Neural progenitor cell (in vitro differentiated cells): ENCODE results near the gene SLC4A2. TPM values are rescaled to one million over a fixed set of nuclear protein-coding genes. Genes with fewer than 3 reads are reported as not detected.
A peak's percentile ranks its signal among the peaks of the same experiment; 100 is the strongest.

ENCODE experiments used
- DNase-seq: peaks from one replicate; pipeline ENCODE4 v3.0.0-alpha.2; 2016; ENCODE audit warnings: low spot score
- H2AFZ ChIP-seq: fragments of 200-600 bp; sonication (generic); replicated peaks from 2 replicates; pipeline ENCODE4 v1.6.1; 2016; ENCODE audit warnings: antibody characterized with exemption
- H3F3A ChIP-seq: fragments of 200-600 bp; sonication (generic); 2 replicates; pipeline ENCODE4 v1.6.1; 2016; ENCODE audit warnings: antibody characterized with exemption, low read depth
- H3K27ac ChIP-seq: fragments of 200-600 bp; sonication (generic); 2 replicates; pipeline ENCODE4 v1.5.1; 2016; ENCODE audit warnings: mild to moderate bottlenecking
- H3K27me3 ChIP-seq: fragments of 200-600 bp; sonication (generic); 2 replicates; pipeline ENCODE4 v1.6.1; 2016; ENCODE audit warnings: mild to moderate bottlenecking, moderate library complexity
- H3K36me3 ChIP-seq: fragments of 200-600 bp; sonication (generic); 2 replicates; pipeline ENCODE4 v1.5.1; 2016
- H3K4me1 ChIP-seq: fragments of 200-600 bp; sonication (generic); 2 replicates; pipeline ENCODE4 v1.6.1; 2016; ENCODE audit warnings: mixed run types
- H3K4me2 ChIP-seq: fragments of 200-600 bp; sonication (generic); 2 replicates; pipeline ENCODE4 v1.6.1; 2016
- H3K4me3 ChIP-seq: fragments of 200-600 bp; sonication (generic); 2 replicates; pipeline ENCODE4 v1.5.1; 2016
- H3K79me2 ChIP-seq: fragments of 200-600 bp; sonication (generic); 2 replicates; pipeline ENCODE4 v1.6.1; 2016; ENCODE audit warnings: low read depth
- H3K9ac ChIP-seq: fragments of 200-600 bp; sonication (generic); 2 replicates; pipeline ENCODE4 v1.6.1; 2016
- H3K9me3 ChIP-seq: fragments of 200-600 bp; sonication (generic); 2 replicates; pipeline ENCODE4 v1.5.1; 2016; ENCODE audit warnings: low read depth
- H4K20me1 ChIP-seq: fragments of 200-600 bp; sonication (generic); 2 replicates; pipeline ENCODE4 v1.6.1; 2016; ENCODE audit warnings: low read depth
- H3K27ac Mint-ChIP-seq: 3 replicates; pipeline ENCODE4 v1.8.0; 2021; ENCODE audit warnings: mixed read lengths
- H3K27me3 Mint-ChIP-seq: 2 replicates; pipeline ENCODE4 v1.8.0; 2022; ENCODE audit warnings: low read depth, mild to moderate bottlenecking, inconsistent platforms, moderate library complexity, mixed read lengths; ENCODE audit not compliant: insufficient read depth
- H3K36me3 Mint-ChIP-seq: 3 replicates; pipeline ENCODE4 v1.8.0; 2021; ENCODE audit warnings: mixed read lengths
- H3K4me1 Mint-ChIP-seq: 3 replicates; pipeline ENCODE4 v1.8.0; 2021; ENCODE audit warnings: mixed read lengths
- H3K4me3 Mint-ChIP-seq: 3 replicates; pipeline ENCODE4 v1.8.0; 2021; ENCODE audit warnings: mild to moderate bottlenecking, moderate library complexity, mixed read lengths
- H3K9me3 Mint-ChIP-seq: 3 replicates; pipeline ENCODE4 v1.8.0; 2020; ENCODE audit warnings: mixed read lengths
- EZH2 ChIP-seq: fragments of 200-600 bp; sonication (generic); IDR thresholded peaks from 2 replicates; pipeline ENCODE4 v1.6.1; 2017; ENCODE audit warnings: antibody characterized with exemption, mild to moderate bottlenecking, moderate library complexity
- EZH2phosphoT487 ChIP-seq: fragments of 200-600 bp; sonication (generic); IDR thresholded peaks from 2 replicates; pipeline ENCODE4 v1.6.1; 2017; ENCODE audit warnings: antibody characterized with exemption
- total RNA-seq: library from RNA; depleted of rRNA; stranded (reverse); fragments of >200 nt; gene quantifications from 2 replicates; pipeline ENCODE4 v1.2.3, GENCODE V29; 2015; ENCODE audit warnings: low replicate concordance
- TF ChIP-seq, protein P1 (sequence below): fragments of 200-600 bp; sonication (generic); IDR thresholded peaks from 2 replicates; pipeline ENCODE4 v1.5.1; 2017; ENCODE audit warnings: antibody characterized with exemption, mild to moderate bottlenecking

SLC4A2 gene
- total RNA-seq, 1 donor from 2014 or later: 26.1 TPM

- H3K9me3 Mint-ChIP-seq: no peaks in the 10 kb centered on the region
- Histone ChIP-seq H3K9me3 (no peaks in the 10 kb centered on the region), H3K79me2 (peaks cover 2% of the 10 kb centered on the region), H3K36me3 (no peaks in the 10 kb centered on the region), H3K4me1 (peaks cover 13% of the 10 kb centered on the region), H2AFZ (peak within 1 kb of the TSS; percentile 94), H3K9ac (no peak within 1 kb of the TSS), H3F3A (peaks cover 17% of the 10 kb centered on the region), H3K4me2 (peak within 1 kb of the TSS; percentile 85), H3K27me3 (peaks cover 24% of the 10 kb centered on the region), H3K27ac (no peak within 1 kb of the TSS), H3K4me3 (peak within 1 kb of the TSS; percentile 83), H4K20me1 (no peaks in the 10 kb centered on the region)
- TF ChIP-seq, protein P1, sequence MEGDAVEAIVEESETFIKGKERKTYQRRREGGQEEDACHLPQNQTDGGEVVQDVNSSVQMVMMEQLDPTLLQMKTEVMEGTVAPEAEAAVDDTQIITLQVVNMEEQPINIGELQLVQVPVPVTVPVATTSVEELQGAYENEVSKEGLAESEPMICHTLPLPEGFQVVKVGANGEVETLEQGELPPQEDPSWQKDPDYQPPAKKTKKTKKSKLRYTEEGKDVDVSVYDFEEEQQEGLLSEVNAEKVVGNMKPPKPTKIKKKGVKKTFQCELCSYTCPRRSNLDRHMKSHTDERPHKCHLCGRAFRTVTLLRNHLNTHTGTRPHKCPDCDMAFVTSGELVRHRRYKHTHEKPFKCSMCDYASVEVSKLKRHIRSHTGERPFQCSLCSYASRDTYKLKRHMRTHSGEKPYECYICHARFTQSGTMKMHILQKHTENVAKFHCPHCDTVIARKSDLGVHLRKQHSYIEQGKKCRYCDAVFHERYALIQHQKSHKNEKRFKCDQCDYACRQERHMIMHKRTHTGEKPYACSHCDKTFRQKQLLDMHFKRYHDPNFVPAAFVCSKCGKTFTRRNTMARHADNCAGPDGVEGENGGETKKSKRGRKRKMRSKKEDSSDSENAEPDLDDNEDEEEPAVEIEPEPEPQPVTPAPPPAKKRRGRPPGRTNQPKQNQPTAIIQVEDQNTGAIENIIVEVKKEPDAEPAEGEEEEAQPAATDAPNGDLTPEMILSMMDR: peak; percentile 53
- TF ChIP-seq EZH2phosphoT487: no peak
- TF ChIP-seq EZH2: no peak
- peaks cover 4% of the 10 kb centered on the region for H3K36me3 Mint-ChIP-seq
- H3K4me1 Mint-ChIP-seq: peaks cover 40% of the 10 kb centered on the region
- H3K4me3 Mint-ChIP-seq: peak within 1 kb of the TSS; percentile 90
- H3K27ac Mint-ChIP-seq: peak within 1 kb of the TSS; percentile 81
- peak; percentile 98 for DNase-seq
- peaks cover 11% of the 10 kb centered on the region for H3K27me3 Mint-ChIP-seq
Measured at GRCh38 chr7:151028131-151028947, 31.1 kb upstream of the SLC4A2 start, which contains the start of gene ABCB8. Gene ABCB8, plus strand, starts transcription at chr7:151028450. Its CDS starts 66 bp downstream, at chr7:151028516.

GRCh38 chr7:151028948-151029501 lies 30.4 kb upstream of the SLC4A2 start:
- peaks cover 13% of the 10 kb centered on the region for H3K4me1 ChIP-seq
- Mint-ChIP-seq H3K36me3 (peaks cover 4% of the 10 kb centered on the region), H3K4me1 (peaks cover 40% of the 10 kb centered on the region), H3K9me3 (no peaks in the 10 kb centered on the region), H3K4me3 (peak overlapping the region; percentile 90), H3K27me3 (peaks cover 11% of the 10 kb centered on the region), H3K27ac (peak overlapping the region; percentile 81)
- peaks cover 2% of the 10 kb centered on the region for H3K79me2 ChIP-seq
- H3F3A ChIP-seq: peaks cover 17% of the 10 kb centered on the region
- no peak overlapping the region for H3K27ac ChIP-seq
- H3K9ac ChIP-seq: no peak overlapping the region
- peak overlapping the region; percentile 83 for H3K4me3 ChIP-seq
- H3K4me2 ChIP-seq: peak overlapping the region; percentile 78
- no peaks in the 10 kb centered on the region for H4K20me1 ChIP-seq
- no peaks in the 10 kb centered on the region for H3K36me3 ChIP-seq
- H3K9me3 ChIP-seq: no peaks in the 10 kb centered on the region
- DNase-seq: no peak
- peaks cover 24% of the 10 kb centered on the region for H3K27me3 ChIP-seq
- TF ChIP-seq, protein P1: no peak
- no peak for TF ChIP-seq EZH2
- TF ChIP-seq EZH2phosphoT487: no peak
- H2AFZ ChIP-seq: peak overlapping the region; percentile 94

DNA sequence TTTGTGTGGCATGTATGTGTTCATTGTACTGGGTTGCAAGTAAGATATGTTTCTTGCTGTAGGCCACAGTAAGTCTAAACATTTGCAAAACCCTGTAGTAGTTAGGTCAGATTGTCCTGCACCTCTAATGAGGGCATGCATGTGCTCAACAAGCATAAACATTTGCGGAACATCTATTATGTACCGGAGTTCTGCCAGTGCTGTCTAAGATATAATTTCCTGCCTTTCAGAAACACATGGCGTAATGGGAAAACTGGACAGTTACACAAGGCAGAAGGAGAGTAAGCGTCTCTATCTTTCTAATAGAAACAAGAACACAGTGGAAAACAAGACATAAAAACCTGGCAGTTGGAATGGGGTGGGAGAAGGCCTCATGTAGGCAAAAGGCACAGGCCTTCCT lies 28.4 kb upstream of the SLC4A2 start:
- no peak for DNase-seq
- H3K4me3 ChIP-seq: no peak overlapping the region

More for the DNA sequence above, 28.4 kb upstream of the SLC4A2 start:
- Histone ChIP-seq H2AFZ (no peak overlapping the region), H3F3A (peaks cover 17% of the 10 kb centered on the region), H4K20me1 (no peaks in the 10 kb centered on the region), H3K27ac (no peak overlapping the region), H3K27me3 (peaks cover 5% of the 10 kb centered on the region), H3K4me2 (no peak overlapping the region), H3K79me2 (peaks cover 2% of the 10 kb centered on the region), H3K4me1 (peaks cover 9% of the 10 kb centered on the region), H3K9ac (no peak overlapping the region), H3K9me3 (no peaks in the 10 kb centered on the region), H3K36me3 (no peaks in the 10 kb centered on the region)
- TF ChIP-seq, protein P1: no peak
- TF ChIP-seq EZH2 (no peak), EZH2phosphoT487 (no peak)
- peaks cover 4% of the 10 kb centered on the region for H3K36me3 Mint-ChIP-seq
- H3K27me3 Mint-ChIP-seq: peaks cover 7% of the 10 kb centered on the region
- H3K4me1 Mint-ChIP-seq: peaks cover 33% of the 10 kb centered on the region
- no peaks in the 10 kb centered on the region for H3K9me3 Mint-ChIP-seq
- no peak overlapping the region for H3K27ac Mint-ChIP-seq
- H3K4me3 Mint-ChIP-seq: no peak overlapping the region
